Muscle of leg (tissue), 11 donors: ENCODE results near the gene LDLRAD3. TPM values are rescaled to one million over a fixed set of nuclear protein-coding genes. Genes with fewer than 3 reads are reported as not detected.

Source experiments
- DNase-seq: peaks from one replicate; pipeline ENCODE4 v3.0.0; 2013
- H3K27ac ChIP-seq: one replicate; pipeline ENCODE4 v1.5.1; 2013; ENCODE audit warnings: mild to moderate bottlenecking, low read length, control low read depth
- H3K27me3 ChIP-seq: one replicate; pipeline ENCODE4 v1.6.1; 2013; ENCODE audit warnings: low read length; ENCODE audit not compliant: control insufficient read depth, insufficient read depth
- H3K36me3 ChIP-seq: one replicate; pipeline ENCODE4 v1.6.1; 2013; ENCODE audit warnings: low read length; ENCODE audit not compliant: control insufficient read depth, insufficient read depth
- H3K4me1 ChIP-seq: one replicate; pipeline ENCODE4 v1.6.1; 2013; ENCODE audit warnings: low read length; ENCODE audit not compliant: control insufficient read depth, insufficient read depth
- H3K4me3 ChIP-seq: one replicate; pipeline ENCODE4 v1.5.1; 2013; ENCODE audit warnings: low read length, control low read depth
- H3K9me3 ChIP-seq: replicated peaks from 2 replicates; pipeline ENCODE4 v1.6.1; 2013; ENCODE audit warnings: low read depth, low read length; ENCODE audit not compliant: control insufficient read depth
- WGBS: methylation state at CpG from one replicate; pipeline ENCODE4 v1.1.5; 2013; ENCODE audit warnings: missing lambda C conversion rate; ENCODE audit not compliant: insufficient coverage; 5-methylcytosine and 5-hydroxymethylcytosine counted together
- polyA plus RNA-seq, 8 donors: library from polyadenylated mRNA; unstranded; fragments of 120-200 nt; gene quantifications; one replicate each; pipeline versions ENCODE4 v1.2.1 to v1.2.3, GENCODE V29; 2013; ENCODE audit warnings: inconsistent platforms in 1 of 8, low replicate concordance in 1 of 8; ENCODE audit not compliant: insufficient read length in 8 of 8, insufficient read depth in 1 of 8
- total RNA-seq: library from RNA; stranded (reverse); fragments of 120-200 nt; gene quantifications from one replicate; pipeline ENCODE4 v1.2.4, GENCODE V29; 2013

Gene LDLRAD3
- total and polyA plus RNA-seq, 9 donors: 12.0 to 28.6 (median 20.9) TPM

DNA sequence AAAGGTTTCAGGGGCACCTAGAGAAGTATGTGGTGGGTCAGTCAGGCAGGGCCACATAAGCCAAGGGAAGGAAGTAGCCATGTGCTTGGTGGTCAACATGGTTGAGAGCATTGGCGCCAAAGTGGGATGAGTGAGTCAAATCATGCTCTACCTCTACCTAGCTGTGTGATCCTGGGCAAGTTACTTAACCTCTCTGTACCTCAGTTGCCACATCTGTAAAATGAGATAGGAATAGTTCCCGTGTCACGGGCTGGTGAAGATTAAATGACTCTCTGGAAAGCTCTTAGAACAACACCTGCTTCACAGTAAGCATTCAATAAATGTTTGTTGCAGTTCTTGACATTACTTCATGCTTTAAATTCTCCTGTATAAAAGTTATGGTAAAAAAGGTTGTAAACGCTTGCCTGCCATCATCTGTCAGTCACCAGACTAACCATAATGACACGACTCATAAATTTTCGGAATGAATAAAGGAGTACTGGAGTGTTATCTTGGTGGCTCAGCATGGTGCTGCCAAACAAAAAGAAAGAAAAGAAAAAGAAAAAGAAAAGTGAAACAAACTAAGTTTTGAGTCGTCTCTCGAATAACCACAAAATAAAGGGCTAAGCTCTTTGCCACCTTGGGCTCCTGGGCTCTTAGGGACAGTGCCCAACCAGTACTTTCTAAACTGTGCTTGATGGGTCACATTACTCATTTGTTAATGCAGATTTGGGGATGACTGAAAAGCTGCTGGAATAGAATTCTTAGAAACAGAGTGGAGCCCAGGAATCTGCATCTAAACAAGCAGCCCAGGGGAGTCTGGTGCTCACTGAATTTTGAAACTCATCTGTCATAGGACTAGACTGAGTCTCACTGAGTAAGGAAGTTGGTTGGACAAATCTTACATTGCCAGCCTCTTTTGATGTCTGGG lies 107.6 kb downstream of the LDLRAD3 start:
- no peaks in the 10 kb centered on the region for H3K36me3 ChIP-seq
- H3K27me3 ChIP-seq: no peaks in the 10 kb centered on the region
- 74% methylated on average over 3 of the region's 8 CpGs for WGBS
- H3K27ac ChIP-seq: no peak overlapping the region
- peaks cover 18% of the 10 kb centered on the region for H3K4me1 ChIP-seq
- H3K4me3 ChIP-seq: no peak overlapping the region
- no peaks in the 10 kb centered on the region for H3K9me3 ChIP-seq
- no peak for DNase-seq

DNA sequence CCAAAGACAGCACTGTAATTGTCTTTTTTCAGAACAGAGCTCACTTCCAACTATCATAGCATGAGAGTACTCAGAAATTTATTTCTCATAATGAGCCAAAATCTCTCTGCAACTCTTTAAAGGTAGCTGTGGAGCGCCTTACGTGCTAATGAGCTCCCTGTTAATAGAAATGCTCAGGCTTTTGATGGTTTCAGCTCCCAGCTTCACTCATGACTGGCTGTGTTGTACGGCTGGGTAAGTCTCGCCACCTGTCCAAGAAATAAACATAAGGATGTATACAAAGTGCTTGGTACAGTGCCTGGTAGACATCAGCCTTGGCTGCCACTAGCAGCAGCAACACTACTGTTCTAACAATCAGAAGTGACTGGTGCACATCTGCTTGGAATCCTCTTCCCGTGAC lies 109.4 kb downstream of the LDLRAD3 start:
- no peaks in the 10 kb centered on the region for H3K27me3 ChIP-seq

GRCh38 chr11:36053862-36054261 lies 110.0 kb downstream of the LDLRAD3 start:
- Histone ChIP-seq H3K4me1 (peaks cover 29% of the 10 kb centered on the region), H3K9me3 (no peaks in the 10 kb centered on the region), H3K36me3 (peaks cover 2% of the 10 kb centered on the region), H3K4me3 (no peak overlapping the region), H3K27ac (no peak overlapping the region), H3K27me3 (no peaks in the 10 kb centered on the region)
- DNase-seq: peak; percentile 68
- WGBS: 29% methylated on average over 2 of the region's 3 CpGs

More for the DNA sequence above, 109.4 kb downstream of the LDLRAD3 start:
- no peak overlapping the region for H3K27ac ChIP-seq
- DNase-seq: no peak
- H3K36me3 ChIP-seq: no peaks in the 10 kb centered on the region
- H3K9me3 ChIP-seq: no peaks in the 10 kb centered on the region
- no peak overlapping the region for H3K4me3 ChIP-seq
- WGBS: 90% methylated on average over 2 of the region's 5 CpGs
- H3K4me1 ChIP-seq: peaks cover 30% of the 10 kb centered on the region

- Histone ChIP-seq H3K36me3 (peaks cover 3% of the 10 kb centered on the region), H3K27ac (no peak overlapping the region), H3K9me3 (peaks cover 4% of the 10 kb centered on the region), H3K4me3 (no peak overlapping the region), H3K27me3 (no peaks in the 10 kb centered on the region), H3K4me1 (peaks cover 28% of the 10 kb centered on the region)
- WGBS: 100% methylated on average over 1 of the region's 1 CpG
- no peak for DNase-seq
These were observed 110.8 kb downstream of the LDLRAD3 start for GRCh38 chr11:36054628-36055027.

DNA sequence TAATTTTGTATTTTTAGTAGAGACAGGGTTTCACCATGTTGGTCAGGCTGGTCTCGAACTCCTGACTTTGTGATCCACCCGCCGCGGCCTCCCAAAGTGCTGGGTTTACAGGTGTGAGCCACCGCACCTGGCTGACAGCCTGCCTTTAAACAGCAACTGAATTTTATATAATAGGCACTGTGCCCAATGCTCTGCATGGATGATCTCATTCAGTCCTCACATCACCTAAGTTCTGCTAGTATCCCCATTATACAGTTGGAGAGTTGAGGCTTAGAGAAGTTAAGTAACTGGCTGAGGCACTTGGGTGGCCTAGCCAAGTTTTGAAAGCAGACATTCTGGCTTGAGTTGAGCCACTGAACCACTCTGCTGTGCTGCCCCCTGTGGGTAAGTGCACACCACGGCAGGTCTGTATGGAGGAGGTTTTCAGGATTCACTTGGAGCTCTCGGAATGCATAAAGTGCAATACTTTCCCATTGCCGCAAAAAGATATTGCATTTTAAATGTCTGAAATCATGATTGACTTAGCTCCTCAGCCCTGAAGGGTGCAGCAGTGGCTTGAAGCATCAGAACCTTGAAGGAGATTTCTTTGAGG lies 112.4 kb downstream of the LDLRAD3 start:
- Histone ChIP-seq H3K4me1 (peaks cover 25% of the 10 kb centered on the region), H3K4me3 (no peak overlapping the region), H3K9me3 (peaks cover 7% of the 10 kb centered on the region), H3K27me3 (no peaks in the 10 kb centered on the region), H3K36me3 (peaks cover 3% of the 10 kb centered on the region), H3K27ac (no peak overlapping the region)
- DNase-seq: peak; percentile 47
- WGBS: 88% methylated on average over 6 of the region's 8 CpGs

DNA sequence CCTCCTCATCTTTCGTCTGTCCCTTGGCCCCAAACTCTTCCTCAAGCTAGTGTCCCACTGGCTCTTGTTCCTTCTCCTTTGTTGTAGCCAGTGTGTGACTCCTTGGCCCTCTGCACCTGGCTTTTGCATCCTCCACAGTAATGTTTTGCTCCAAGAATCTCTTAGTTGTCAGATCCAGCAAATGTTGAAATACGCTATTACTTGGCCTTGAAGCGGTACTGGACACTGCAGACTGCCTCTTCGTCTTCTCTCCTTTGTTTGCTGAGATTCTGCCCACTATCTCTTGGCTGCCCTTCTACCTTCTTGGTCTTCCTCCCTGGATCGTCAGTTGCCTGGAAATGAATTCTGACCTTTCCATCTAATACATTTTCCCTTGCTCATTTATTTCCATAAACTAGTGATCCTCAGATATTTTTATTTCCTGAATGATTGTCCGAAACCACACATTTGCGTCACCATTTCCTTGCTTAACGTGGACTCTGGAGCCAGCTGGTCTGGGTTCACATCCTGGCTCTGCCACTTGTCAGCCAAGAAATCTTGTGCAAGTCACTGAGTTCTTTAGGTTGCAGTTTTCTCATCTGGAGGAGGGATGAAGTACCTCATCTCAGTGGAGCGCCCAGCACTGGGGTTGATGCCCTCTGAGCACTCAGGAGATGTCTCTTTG lies 113.6 kb downstream of the LDLRAD3 start:
- Histone ChIP-seq H3K27me3 (no peaks in the 10 kb centered on the region), H3K9me3 (peaks cover 7% of the 10 kb centered on the region), H3K4me1 (peaks cover 22% of the 10 kb centered on the region), H3K36me3 (peaks cover 3% of the 10 kb centered on the region), H3K27ac (peak overlapping the region; percentile 32), H3K4me3 (no peak overlapping the region)
- peak; percentile 91 for DNase-seq
- 37% methylated on average over 6 of the region's 9 CpGs for WGBS

DNA sequence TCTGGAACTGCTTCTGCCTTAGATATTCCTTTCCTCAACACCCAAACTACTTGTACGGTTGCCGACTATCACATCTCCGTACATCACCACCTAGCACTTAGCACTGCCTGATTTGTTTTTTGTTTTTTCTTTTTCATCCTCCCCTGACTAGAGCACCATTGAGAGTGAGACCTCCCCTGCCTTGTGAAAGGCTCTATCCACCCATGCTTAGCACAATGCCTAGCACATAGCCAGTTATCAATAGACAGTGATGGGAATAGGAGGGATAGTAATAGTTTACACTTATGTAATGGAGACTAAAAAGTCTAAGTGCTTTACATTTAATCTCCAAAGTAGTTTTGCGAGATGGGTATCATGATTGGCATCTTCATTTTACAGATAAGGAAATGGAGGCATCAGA lies 115.8 kb downstream of the LDLRAD3 start:
- Histone ChIP-seq H3K27ac (no peak overlapping the region), H3K9me3 (peaks cover 7% of the 10 kb centered on the region), H3K27me3 (no peaks in the 10 kb centered on the region), H3K4me3 (no peak overlapping the region), H3K4me1 (peaks cover 18% of the 10 kb centered on the region), H3K36me3 (peaks cover 3% of the 10 kb centered on the region)
- DNase-seq: no peak
- WGBS: 100% methylated on average over 3 of the region's 4 CpGs

GRCh38 chr11:36060926-36061325 lies 117.1 kb downstream of the LDLRAD3 start:
- WGBS: 86% methylated on average over 5 of the region's 7 CpGs
- peaks cover 3% of the 10 kb centered on the region for H3K36me3 ChIP-seq
- peaks cover 7% of the 10 kb centered on the region for H3K9me3 ChIP-seq
- H3K27ac ChIP-seq: no peak overlapping the region
- peaks cover 18% of the 10 kb centered on the region for H3K4me1 ChIP-seq
- no peaks in the 10 kb centered on the region for H3K27me3 ChIP-seq
- no peak for DNase-seq
- H3K4me3 ChIP-seq: no peak overlapping the region

DNA sequence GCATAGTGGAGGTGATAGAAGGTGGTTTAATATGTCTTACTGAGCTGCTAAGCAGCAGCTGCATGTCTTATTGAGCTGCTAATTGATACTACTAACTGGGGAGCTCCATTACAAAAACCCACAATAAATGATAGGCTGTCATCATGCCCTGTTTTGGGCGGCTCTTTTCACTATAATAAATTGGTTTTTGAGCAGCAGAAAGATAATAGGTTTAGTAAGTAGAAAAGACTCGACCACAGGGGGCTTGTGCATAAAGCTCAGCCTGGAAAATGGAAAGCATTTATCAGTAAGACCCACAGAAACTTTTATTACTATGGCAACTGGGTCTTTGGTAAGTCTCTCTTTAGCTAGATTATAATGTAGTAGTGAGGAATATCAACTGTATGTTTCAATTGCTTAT lies 117.6 kb downstream of the LDLRAD3 start:
- no peak for DNase-seq
- peaks cover 7% of the 10 kb centered on the region for H3K9me3 ChIP-seq
- H3K27me3 ChIP-seq: no peaks in the 10 kb centered on the region
- no peak overlapping the region for H3K27ac ChIP-seq
- no CpG with 5 or more reads among the region's 2 CpGs for whole genome bisulfite sequencing
- peaks cover 16% of the 10 kb centered on the region for H3K4me1 ChIP-seq
- H3K4me3 ChIP-seq: no peak overlapping the region
- H3K36me3 ChIP-seq: peaks cover 3% of the 10 kb centered on the region

GRCh38 chr11:36062796-36063365 lies 119.0 kb downstream of the LDLRAD3 start:
- DNase-seq: no peak
- Histone ChIP-seq H3K27me3 (no peaks in the 10 kb centered on the region), H3K27ac (no peak overlapping the region), H3K4me3 (no peak overlapping the region), H3K4me1 (peaks cover 3% of the 10 kb centered on the region), H3K9me3 (peaks cover 15% of the 10 kb centered on the region), H3K36me3 (peaks cover 3% of the 10 kb centered on the region)
- WGBS: 73% methylated on average over 2 of the region's 3 CpGs
